HG02588 (cell line): Measurements from ENCODE around the gene AVPR2.

Experiments used
- ATAC-seq: cut with Tn5 transposase; IDR thresholded peaks from one replicate; pipeline ENCODE4 v1.9.1; 2021; ENCODE audit warnings: mild to moderate bottlenecking, moderate library complexity; ENCODE audit not compliant: unreplicated experiment

AVPR2 gene

DNA sequence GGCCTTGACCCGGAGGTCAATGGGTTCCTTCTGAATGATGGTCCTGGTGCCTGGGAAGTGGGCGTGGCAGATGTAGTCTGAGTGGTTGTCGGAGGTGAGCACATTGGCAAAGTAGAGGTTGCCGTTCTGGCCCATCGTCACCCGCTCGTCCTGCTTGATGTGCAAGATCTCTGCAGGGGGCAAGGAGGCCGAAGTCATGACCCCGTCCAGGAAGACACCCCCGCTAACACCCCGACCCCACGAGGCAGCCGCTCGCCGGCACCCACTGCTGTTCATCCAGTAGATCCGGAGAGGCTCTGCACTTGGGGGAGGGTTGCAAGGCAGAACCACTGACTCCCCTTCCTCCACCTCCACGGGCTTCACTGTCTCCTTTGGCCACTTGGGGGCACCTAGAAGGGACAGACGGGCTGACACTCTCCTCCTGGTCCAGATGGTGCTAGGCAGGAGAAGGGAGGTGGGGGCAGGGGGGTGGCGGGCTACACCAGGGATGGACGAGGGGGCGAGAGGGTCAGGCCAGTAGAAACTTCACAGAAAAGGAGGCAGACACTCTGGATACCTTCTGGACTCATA lies 33.6 kb upstream of the AVPR2 start:
- no peak for ATAC-seq

DNA sequence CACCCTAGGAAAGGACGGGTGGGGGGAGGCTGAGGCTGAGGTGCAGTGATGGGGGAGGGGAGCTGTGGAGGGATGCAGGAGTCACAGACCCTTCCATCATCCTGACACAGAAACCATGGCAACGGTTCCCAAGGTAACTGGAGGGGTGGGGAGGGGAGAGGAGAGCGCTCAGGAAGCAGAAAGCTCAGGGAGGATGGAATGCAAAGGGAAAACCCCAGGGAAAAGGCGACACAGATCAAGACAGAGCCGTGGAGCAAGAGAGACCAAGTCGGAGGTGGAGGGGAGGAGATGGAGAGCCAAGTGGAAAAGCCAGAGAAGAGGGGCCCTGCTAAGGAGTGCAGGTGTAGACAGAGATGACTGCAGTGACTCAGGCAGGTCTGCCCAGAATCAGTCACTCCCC lies 33.0 kb upstream of the AVPR2 start:
- ATAC-seq: no peak

DNA sequence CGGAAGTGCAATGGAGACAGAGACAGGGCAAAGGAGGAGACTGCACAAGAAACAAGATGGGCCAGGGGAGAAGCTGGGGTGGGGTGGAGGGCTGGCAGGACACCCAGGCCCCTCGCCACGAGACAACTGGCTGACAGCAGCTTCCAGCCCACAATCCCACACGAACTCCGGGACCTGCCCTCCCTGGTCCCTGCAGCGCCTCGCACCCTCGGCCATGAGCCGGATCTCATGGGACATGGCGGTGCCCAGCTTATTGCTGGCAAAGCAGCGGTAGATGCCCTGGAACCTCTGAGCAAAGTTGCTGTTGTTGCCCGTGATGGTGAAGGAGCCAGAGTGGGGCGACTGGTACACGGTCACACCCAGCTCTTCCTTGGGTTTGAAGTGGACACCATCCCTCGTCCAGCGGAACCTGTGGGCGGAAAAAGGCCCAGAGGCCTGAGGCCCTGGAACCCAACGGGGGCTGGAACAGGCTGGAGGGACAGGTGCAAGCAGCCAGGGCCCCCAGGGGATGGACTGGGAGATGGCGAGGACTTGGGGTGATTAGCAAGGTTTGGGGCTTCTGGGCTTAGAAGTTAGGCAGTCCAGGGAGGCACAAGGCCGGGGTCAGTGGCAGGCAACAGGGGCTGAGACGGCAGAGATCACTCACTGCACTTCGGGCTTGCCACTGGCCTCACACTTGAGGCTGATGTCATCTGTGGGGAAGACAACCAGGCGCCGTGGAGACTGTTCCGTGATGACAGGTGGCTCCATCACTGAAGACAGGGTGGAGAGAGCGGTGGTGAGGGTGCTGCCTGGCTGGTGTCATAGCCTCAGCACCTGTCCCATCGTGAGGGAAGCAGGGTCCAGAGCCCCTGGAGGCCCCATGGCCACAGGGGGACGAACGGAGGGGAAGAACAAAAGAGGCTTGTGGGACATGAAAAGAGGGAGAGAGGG lies 32.3 kb upstream of the AVPR2 start:
- ATAC-seq: no peak

GRCh38 chrX:153873282-153874084 lies 31.0 kb upstream of the AVPR2 start:
- ATAC-seq: no peak

DNA sequence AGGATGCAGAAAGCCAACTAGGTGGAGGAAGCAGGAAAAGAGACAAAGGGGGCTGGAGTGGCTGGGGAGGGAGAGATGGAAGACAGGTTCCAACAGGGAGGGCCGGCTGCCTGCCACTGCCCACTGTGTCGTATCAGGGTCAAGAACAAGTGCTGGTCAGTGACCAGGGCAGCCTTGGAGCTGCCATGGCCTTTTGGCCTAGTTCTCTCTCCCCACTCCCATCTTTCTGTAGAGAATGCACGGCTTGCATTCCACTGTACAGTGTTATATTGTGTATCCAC lies 30.4 kb upstream of the AVPR2 start:
- ATAC-seq: no peak

DNA sequence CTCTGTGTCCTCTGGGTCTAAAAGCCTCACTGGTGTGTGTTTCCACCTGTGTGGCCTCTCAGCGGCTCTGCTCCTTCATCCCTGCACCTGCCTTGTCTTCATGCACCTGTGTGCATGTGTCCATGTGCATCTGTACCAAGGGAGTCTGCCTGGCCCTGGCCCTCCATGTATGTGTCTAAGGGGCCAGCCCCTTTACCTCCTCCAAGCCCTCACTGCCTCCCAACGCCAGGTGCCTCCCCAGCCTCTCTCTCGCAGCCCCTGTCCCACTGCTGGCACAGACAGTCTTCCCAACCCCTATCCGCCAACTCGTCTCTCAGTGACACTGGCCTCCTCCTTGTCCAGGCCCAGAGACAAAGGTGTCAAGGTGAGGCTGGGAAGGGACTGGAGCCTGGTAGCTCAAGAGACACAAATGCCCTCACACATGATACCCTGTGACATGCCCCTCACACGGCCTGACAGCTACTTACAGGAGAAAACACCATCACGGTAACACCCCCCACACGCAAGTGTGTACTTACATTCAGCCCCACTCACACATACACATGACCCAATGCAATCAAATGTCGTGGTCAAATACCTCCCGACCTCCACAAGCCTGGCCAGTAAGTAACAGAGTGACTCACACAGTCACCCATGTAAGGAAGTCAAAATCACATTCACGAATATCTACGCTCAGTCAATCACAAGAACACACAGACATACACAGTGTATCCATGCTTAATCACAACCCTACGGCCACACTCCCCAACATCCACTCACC lies 29.9 kb upstream of the AVPR2 start:
- ATAC-seq: no peak

DNA sequence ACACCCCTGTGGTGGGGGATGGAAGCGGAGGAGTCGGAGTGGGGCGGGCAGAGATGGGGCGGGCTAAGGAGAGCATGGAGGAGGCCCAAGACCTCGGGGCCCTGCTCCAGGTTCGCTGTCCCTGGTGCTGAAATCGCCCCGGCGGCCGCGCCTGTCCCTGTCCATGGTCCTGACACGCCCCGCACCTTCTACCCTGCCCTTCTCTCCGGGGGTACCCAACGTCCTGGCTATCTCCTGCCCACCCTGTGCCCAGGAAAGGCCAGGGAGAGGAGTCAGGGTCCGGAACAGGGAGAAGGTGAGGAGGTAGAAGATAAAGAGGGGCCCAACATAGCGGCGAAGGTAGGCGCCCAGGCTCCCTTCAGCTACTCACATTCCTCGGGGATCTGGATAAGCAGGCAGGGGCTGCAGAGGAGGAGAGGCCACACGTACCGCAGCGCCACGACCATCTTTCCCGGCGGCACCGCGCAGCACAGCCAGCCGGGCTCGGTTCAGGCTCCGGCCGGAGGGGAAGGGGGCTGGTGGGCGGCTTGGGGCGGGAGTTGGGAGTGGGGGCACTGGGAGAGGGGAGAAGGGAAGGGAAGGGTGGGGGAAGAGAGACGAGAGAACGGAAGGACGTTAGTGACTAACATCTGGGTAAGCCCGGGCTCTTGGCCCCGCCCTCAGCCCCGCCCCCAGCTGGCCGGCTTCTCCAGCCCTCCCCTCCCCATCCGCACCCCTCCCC lies 28.9 kb upstream of the AVPR2 start:
- no peak for ATAC-seq

DNA sequence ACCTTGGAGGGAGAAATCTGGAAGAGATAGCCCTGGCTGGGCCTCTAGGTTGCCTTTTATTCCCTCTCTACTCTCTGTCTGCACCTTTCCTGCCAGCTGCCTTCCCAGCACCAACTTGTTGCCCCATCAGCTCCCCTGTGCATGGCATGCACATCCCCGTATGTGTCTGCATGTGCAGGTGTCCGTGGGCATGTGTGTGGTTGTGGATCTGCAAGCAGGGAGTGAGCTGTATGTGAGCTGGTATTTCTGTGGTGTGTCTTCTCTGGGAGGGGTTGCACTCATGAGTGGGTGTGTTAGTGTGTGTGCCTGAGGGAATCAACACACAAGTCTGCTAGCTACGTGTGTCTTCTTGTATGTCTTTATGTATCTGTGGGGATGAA lies 28.4 kb upstream of the AVPR2 start:
- ATAC-seq: no peak

- no peak for ATAC-seq
Measured at GRCh38 chrX:153877571-153878261, 26.8 kb upstream of the AVPR2 start.

- no peak for ATAC-seq
Measured at GRCh38 chrX:153878345-153878744, 26.1 kb upstream of the AVPR2 start.

GRCh38 chrX:153878969-153879653 lies 25.4 kb upstream of the AVPR2 start:
- no peak for ATAC-seq

GRCh38 chrX:153879741-153880439 lies 24.6 kb upstream of the AVPR2 start:
- no peak for ATAC-seq

DNA sequence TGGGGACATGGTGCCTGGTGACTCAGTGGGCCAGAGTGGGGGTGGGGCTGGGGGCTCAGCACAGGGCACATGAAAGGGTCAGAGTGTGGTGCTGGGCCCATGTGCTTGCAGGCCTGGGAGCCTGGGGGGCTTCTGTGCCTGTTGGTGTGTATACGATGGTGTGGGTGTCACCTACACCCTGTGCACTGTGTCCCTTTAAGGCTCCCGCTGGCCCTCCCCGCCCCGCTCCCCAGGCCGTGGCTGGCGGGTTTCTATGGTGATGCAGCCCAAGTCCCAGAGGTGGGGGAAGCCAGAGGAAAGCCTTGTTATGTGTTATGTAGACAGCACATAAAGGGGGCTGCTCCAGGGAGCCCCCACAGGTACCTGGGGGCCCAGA lies 24.0 kb upstream of the AVPR2 start:
- ATAC-seq: no peak

GRCh38 chrX:153881281-153881680 lies 23.2 kb upstream of the AVPR2 start:
- no peak for ATAC-seq

- ATAC-seq: no peak
Measured at GRCh38 chrX:153882086-153882498, 22.4 kb upstream of the AVPR2 start.

DNA sequence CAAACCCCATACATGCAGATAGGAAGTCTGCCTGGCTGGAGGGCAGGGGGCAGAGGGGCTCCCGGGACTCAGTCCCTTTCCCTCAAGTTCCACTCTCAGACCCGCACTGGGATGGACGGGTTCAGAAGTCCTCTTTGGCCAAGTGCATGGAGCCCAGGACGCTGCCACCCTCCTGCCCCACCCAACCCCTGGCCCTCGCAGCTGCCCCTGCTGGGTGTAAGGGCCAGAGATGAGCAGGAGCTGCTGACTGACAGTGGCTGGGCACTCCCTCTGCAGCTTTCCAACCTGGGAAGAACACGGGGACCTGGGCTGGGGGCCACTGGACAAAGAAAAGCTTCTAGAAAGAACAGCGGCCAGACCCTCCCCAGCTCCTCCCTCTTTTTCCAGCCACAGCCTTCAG lies 21.9 kb upstream of the AVPR2 start:
- ATAC-seq: no peak

- ATAC-seq: no peak
Measured at GRCh38 chrX:153883163-153883843, 21.2 kb upstream of the AVPR2 start.

GRCh38 chrX:153884136-153884535 lies 20.3 kb upstream of the AVPR2 start:
- ATAC-seq: no peak
